COLO668 (cell line): Measurements from ENCODE around the gene JSRP1.
A peak's percentile ranks its signal among the peaks of the same experiment; 100 is the strongest.

Experiments used
- DNase-seq: peaks from one replicate; lab custom pipeline; 2025; ENCODE audit not compliant: unreplicated experiment; lab: John Stamatoyannopoulos, UW

Gene JSRP1

DNA sequence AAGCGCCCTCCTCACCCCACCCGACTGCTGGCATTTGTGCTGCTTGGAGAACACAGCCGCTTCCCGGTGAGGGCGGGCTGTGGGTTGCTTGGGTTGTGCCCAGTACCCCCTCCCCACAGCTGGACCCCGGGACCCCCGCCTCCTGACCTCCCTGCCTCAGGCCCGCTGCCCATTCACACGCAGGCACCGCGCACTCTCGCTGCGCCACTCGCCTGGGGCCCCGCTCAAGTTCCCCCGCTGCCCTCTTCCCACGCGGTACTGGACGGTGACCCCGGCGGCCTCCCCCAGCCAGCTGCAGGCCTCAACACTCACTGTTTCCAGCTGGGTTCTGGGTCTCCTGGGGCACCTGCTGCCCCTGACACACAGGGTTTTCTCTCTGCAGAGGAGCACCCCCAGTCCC lies 36.5 kb downstream of the JSRP1 start:
- DNase-seq = no peak

DNA sequence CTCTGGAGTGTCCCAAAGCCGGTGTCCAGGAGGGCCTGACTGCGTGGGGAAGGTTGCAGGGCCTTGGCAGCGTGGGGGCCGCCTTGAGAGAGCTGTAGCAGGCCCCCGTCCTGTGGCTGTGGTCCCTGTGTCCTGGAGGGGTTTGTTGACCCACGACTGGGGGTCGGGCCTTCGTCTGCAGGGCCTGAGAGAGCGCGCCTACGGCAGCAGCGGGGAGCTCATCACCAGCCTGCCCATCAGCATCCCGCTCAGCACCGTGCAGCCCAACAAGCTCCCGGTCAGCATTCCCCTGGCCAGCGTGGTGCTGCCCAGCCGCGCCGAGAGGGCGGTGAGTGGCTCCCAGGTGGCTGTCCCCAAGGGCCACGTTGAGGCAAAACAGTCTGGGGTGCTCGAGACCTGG lies 38.6 kb downstream of the JSRP1 start:
- DNase-seq = no peak

DNA sequence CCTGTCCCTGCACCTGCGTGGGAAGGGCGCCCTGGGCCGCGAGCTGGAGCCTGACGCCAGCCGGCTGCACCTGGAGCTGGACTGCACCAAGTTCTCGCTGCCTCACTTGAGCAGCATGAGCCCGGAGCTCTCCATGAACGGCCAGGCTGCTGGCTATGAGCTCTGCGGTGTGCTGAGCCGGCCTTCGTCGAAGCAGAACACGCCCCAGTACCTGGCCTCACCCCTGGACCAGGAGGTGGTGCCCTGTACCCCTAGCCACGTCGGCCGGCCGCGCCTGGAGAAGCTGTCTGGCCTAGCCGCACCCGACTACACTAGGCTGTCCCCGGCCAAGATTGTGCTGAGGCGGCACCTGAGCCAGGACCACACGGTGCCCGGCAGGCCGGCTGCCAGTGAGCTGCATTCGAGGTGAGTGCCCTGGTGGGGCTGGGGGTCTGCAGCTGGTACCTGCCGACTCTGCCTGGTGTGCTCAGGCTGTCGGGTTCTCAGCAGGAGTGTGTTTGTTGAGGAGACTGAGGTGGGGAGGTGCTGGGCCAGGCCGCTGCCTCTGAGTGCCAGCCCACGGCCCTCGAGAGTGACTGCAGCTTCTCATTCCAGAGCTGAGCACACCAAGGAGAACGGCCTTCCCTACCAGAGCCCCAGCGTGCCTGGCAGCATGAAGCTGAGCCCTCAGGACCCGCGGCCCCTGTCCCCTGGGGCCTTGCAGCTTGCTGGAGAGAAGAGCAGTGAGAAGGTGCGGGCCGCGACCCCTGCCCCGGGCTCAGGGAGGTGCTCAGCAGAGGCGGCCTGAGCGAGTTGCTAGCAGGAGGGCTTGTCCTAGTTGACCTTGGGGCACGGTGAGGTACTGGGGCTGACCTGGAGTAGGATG lies 39.6 kb downstream of the JSRP1 start:
- DNase-seq = peak; percentile 42

DNA sequence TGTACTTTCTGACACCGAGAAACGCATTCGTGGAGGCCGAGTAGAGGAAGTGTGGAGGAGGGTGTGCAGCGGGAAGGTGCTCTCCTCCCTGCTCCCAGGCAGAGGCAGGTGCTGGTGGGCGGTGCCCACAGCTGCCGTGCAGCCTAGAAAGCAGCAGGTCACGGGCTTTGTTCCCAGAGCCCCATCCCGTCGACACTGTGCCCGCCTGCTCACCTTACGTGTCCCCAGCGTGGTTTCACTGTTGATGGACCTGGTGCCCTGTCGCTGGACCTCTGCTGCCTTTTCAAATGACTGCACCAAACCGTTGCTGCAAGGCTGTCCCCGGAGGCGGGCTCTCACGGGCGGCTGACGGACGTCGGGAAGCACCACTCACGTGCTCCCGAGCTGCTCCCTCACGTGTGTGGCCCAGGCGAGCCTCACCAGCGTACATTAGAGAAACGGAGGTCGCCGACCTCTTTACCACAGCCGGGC lies 40.9 kb downstream of the JSRP1 start:
- peak; percentile 89 for DNase-seq

DNA sequence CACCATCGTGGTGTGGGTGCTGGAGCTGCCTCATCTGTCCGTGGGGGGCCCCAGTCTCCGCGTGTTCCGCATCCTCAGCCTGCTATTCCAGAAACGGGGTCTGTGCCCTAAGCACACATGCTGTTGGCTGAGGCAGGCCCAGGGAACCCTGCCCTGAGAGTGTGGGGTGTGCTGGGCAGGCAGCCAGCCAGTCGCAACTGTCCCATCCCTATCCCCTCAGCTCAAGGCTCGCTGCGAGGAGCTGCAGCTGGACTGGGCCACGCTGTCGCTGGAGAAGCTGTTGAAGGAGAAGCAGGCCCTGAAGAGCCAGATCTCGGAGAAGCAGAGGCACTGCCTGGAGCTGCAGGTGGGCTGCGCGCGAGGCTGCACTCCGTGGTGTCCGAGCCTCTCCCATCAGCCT lies 42.0 kb downstream of the JSRP1 start:
- DNase-seq = no peak

DNA sequence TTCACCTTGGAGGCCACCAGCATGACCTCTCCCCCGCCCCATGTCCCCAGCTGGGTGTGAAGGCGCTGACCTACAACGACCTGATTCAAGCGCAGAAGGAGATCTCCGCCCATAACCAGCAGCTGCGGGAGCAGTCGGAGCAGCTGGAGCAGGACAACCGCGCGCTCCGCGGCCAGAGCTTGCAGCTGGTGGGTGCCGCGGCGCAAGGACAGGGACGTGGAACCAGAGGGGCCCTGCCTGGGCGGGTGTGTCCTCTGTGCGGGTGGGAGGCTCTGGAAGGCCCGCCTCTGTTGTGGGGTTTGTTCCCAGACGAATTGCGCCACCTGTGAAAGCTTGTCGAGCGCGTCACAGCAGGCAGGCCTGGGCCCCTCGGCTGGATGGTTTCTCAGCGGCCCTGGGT lies 42.4 kb downstream of the JSRP1 start:
- DNase-seq = peak; percentile 88

DNA sequence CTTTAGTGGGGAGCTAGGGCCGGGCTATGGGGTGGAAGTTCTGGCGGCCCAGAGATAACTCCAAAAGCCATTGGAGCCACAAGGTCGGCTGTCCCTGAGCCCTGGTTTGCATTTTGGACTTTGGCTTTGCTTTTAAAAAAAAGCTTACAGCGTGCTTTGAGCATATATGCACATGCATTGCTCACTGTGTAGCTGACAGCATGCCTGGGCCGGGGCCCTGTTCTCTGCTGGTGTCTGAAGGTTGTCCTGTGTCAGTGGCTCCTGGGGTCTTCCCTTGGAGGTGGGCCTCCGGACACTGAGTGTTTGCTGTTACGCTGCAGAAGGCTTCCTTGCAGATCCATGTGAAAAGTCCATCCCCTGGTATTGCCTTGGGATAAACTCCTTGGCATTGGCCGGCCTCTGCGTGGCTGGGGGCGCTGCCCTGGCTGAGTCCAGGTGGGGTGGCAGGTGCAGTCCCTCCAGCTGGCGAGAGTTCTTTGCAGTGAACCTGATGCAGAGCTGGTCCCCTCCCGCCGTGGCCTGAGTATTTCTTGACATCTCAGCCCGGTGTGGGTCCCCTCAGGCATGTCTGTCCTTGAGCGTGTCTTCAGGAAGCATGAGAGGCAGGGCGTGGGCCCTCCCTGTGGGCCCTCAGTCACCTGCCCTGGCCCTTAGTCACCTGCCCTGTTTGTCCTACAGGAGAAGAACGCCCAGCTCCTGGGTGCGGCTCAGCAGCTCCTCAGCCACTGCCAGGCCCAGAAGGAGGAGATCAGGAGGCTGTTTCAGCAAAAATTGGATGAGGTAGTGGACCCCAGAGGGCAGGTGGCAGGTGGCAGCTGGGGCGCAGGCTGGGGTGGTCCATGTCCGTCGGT lies 43.1 kb downstream of the JSRP1 start:
- peak; percentile 60 for DNase-seq

DNA sequence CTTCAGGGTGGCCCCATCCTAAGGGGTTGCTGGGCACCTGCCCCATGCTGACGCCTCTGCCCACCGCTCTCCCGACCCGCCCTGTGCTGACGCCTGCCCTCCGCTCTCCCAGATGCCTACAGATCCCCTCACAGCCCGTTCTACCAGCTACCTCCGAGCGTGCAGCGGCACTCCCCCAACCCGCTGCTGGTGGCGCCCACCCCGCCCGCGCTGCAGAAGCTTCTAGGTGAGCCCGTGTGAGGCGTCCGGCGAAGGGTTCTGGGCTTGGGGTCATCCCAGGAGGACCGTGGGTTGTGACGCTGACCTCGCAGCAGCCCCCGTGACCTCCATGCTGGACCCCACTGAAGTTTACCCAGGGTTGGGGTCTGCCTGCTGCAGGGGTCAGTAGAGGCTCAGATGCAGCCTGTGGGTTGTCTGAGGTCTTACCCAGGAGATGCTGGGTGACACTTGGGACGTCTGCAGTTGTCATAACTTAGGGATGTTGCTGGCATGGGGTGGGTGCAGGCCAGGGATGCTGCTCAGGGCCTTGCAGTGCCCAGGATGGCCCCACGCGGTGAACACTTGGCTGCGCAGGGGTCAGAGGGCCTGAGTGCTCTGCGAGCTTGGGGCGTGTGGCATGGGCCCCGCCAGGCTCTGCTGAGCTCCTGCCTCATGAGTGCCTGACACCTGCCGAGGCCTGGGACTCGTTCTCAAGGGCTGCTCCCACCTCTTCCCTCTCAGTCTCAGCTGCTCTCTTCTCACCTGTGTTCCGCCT lies 45.1 kb downstream of the JSRP1 start:
- no peak for DNase-seq

DNA sequence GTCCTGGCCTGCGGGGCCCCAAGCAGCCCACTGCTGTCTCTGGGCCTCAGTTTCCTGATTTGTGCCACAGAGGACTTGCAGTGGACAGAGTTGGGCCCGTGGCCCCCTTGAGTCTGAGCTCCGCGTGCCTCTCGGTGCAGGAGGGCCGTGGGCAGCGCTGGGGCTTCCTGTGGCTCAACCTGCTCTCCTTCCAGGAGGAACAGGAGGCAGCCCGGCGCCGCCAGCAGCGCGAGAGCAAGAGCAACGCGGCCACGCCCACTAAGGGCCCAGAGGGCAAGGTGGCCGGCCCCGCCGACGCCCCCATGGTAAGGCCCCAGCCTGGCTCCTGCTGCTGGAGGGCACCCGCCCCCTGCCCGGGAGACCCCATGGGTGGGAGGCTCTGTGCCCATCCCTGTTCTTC lies 46.0 kb downstream of the JSRP1 start:
- DNase-seq = no peak

DNA sequence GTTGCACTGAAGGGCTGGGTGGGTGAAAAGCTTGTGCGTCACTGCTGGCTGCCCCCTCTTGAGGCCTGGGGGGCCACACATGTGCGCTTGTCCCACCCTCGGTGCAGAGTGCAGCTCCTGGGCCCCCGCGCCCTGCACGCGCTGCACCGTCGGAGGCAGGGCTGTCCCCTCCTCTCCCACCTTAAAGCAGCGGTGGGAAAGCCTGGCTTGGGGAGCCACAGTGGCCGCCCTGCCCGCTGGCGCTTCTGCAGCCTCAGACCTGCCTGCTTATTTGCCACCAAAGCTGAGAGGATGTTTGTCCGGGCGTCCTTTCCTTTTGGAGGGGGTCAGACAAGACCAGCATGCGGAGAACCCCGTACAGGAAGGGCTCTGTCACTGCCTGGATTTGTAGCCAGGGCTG lies 46.8 kb downstream of the JSRP1 start:
- DNase-seq = no peak

DNA sequence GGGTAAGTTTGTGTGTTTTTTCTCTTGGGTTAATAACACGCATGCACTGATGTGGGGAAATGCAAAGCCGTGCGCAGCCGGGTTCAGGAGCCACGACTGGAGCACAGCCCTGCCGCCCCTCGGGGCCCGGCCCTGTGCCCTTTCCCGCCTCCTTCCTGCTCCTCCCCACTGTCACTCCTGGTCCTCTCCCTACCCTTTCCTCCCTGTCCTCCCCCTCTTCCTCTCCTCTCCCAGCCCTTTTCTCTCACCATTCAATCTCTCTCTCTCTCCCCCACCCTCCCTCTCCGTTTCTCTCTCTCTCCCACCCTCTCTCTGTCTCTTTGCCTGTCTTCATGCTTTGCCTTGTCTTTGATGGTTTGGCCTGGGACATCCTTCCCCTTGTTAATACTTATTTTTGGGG lies 47.2 kb downstream of the JSRP1 start:
- DNase-seq = no peak

DNA sequence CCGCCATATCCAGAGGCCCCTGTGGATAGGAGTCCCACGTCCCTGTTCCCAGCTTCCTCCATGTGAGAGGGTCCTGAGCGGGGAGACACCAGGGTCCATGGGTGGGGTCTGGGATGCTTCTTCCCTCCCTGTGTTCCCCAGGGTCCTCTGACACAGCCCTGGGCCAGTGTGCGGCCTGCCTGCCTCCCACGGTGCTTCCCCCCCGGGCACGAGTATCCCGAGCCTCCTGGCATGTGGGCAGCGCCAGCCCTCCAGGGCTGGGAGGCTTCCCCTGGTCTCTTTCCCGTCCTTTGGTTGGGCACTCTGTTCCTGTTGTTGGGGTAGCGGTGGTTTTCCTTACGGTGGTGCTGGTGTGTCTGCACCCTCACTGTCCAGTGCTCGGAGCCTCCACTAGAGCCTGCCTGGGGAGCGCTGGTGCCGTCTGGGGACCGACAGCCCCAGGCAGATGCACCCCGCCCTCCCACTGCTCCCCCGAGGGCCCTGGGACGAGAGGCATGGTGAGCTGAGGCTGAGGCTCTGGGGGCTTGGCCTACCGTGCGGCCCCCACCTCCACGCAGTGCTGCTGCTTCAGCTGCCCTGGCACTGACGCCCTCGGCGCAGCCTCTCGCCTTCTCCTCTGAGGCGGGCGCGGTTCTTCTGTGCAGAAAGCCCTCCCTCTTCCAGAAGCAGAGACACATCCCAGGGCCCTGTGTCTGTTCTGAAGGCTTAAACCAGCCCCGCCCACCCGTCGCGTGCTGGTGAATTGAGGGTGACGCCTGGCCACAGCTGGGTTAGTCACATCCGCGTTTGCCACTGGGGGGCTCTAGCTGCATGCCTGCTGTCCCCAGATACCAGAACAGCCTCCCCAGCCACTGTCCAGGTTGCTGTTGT lies 48.0 kb downstream of the JSRP1 start:
- peak; percentile 24 for DNase-seq

DNA sequence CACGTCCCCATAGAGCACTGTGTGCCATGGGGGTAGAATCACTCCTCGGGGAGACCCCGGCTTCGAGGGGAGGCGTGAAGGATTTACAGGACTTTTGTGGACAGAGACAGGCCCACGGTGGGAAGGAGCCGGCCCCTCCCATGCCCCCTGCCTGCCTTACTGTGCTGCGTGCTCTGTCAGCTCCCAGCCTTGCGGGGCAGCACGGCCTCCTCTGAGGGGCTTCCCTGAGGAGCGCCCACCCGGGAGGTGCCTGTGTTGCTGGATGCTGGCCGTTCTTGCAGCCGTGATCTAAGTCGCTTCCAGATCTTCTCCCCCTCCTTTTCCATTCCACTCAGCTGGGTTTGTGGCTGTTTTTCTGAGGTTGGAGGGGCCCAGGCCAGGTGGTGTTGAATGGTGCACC lies 49.2 kb downstream of the JSRP1 start:
- no peak for DNase-seq

DNA sequence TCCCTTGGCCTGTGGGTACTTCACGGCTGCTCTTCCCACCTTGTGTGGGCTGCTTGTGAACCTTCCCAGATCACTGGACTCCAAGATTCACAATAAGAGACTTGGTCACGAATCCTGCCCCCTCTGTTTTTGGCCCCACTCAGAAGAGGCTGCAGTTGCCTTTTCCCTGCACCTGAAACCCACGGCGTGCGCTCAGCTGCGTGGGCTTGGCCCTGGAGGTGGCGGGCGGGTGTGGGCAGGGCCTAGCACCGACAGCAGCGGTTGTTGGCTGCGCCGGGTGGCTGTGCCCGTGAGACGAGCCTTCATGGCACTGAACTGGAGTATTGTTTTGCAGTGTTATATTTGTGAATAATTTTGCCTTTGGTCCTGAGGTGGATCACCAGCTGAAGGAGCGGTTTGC lies 53.9 kb downstream of the JSRP1 start:
- DNase-seq = no peak
